HUES48 (cell line): Measurements from ENCODE around the gene LRRK1.

Source experiments
- H3K27ac ChIP-seq: one replicate; pipeline ENCODE4 v1.7.0; 2013; ENCODE audit warnings: low read depth, low read length, inconsistent platforms
- H3K27me3 ChIP-seq: 2 replicates; pipeline ENCODE4 v1.6.1; 2013; ENCODE audit warnings: mild to moderate bottlenecking, low read length; ENCODE audit not compliant: control insufficient read depth, insufficient read depth
- H3K36me3 ChIP-seq: 2 replicates; pipeline ENCODE4 v1.6.1; 2013; ENCODE audit warnings: low read length; ENCODE audit not compliant: control insufficient read depth, insufficient read depth
- H3K4me1 ChIP-seq: 2 replicates; pipeline ENCODE4 v1.6.1; 2013; ENCODE audit warnings: mild to moderate bottlenecking, low read length; ENCODE audit not compliant: control insufficient read depth, insufficient read depth
- H3K4me3 ChIP-seq: 2 replicates; pipeline ENCODE4 v1.5.1; 2013; ENCODE audit warnings: mild to moderate bottlenecking, low read depth, low read length
- H3K9ac ChIP-seq: 2 replicates; pipeline ENCODE4 v1.6.1; 2013; ENCODE audit warnings: mild to moderate bottlenecking, low read depth, low read length, moderate library complexity
- H3K9me3 ChIP-seq: 2 replicates; pipeline ENCODE4 v1.6.1; 2013; ENCODE audit warnings: low read length; ENCODE audit not compliant: control insufficient read depth, insufficient read depth

Gene LRRK1

DNA sequence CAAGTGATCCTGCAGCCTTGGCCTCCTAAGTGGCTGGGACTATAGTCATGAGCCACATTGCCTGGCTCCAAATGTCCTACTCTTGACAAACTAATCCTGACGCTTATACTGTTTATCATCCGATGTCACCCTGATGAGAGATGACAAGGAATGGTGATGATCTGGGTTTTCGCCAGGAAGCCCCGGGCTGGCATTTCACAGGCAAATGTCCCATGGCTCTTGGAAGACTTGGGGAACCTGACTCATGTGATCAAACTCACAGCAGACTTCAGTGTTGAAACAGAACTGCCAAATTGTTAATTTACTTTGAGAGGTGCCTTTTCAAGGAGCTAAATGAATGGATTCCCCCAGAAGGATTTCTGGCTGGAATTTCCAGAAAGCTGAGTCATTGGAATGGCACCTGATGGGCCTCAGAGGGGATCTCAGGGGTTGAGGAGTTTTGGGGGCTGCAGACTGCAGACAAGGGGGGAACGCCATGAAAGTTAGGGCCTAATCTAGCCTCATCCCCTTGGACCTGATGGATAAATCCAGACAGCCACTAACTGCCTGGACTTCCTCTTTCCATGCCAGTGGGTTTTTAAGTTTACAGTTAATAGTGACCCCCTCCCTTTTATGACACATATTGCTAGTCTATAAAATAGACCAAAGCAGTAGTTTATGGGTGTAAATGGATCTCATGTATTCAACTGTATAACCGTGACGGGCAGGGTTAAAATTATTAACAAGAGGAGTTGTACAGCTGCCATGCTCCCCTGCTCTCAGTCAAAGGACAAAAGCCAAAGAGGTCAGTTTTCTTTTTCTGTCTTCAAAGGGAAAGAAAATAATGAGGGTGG, 186.1 kb downstream of the LRRK1 start:
- Histone ChIP-seq H3K36me3 (no peaks in the 10 kb centered on the region), H3K27me3 (no peaks in the 10 kb centered on the region), H3K27ac (peak overlapping the region; percentile 68), H3K4me1 (peaks cover 8% of the 10 kb centered on the region; the same call in 1 of the 2 replicates), H3K9me3 (no peaks in the 10 kb centered on the region), H3K9ac (peak overlapping the region; percentile 38; the same call in 1 of the 2 replicates), H3K4me3 (no peak overlapping the region)

DNA sequence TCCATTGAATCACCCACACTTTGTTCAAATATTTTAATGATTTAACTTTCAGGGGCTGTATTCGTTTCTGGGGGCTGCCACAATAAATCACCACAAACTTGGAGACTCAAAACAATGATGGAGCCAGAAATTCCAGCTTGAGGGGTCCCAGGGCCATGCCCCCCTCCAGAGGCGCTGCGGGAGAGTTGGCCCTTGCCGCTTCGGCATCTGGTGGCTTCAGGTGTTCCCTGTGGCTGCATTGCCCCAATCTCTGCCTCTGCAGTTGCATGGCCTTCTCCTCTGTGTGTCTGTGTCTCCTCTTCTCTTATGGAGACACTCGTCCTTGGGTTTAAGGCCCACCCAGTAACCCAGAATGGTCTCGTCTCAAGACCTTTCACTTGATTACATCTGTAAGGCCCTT, 187.9 kb downstream of the LRRK1 start:
- H3K4me3 ChIP-seq: no peak overlapping the region
- H3K4me1 ChIP-seq: peaks cover 8% of the 10 kb centered on the region; the same call in 1 of the 2 replicates
- H3K9ac ChIP-seq: no peak overlapping the region
- H3K27me3 ChIP-seq: no peaks in the 10 kb centered on the region
- H3K27ac ChIP-seq: no peak overlapping the region
- no peaks in the 10 kb centered on the region for H3K9me3 ChIP-seq
- no peaks in the 10 kb centered on the region for H3K36me3 ChIP-seq

DNA sequence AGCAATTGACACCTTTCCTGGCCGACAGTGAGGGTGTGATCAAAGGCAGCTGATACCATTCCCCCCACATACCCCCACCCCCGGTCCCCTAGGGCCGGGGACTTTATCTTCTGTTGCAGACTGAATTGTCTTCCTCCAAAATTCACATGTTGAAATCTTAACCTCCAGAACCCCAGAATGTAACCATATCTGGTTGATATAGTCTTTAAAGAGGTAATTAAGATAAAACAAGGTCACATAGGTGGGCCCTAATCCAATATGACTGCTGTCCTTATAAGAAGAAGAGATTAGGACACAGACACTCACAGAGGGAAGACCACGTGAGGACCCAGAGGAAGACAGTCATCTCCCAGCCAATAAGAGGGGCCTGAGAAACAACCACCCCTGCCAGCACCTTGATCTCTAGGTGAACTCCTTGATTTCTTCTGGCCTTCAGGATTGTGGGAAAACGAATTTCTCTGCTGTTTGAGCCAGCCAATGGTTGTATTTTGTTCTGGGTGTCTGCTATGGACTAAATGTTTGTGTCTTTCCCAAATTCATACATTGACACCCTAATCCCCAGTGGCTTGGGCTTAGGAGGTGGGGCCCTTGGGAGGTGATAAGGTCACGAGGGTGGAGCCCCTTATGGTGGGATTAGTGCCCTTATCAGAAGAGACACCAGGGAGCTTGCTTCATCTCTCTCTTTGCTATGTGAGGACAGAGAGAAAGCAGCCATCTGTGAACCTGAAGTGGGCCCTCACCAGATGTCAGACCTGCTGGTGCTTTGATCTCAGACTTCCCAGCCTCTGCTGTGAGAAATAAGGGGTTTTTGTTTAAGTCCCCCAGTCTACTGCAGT, 188.7 kb downstream of the LRRK1 start:
- Histone ChIP-seq H3K27me3 (no peaks in the 10 kb centered on the region), H3K4me3 (no peak overlapping the region), H3K9me3 (no peaks in the 10 kb centered on the region), H3K9ac (no peak overlapping the region), H3K36me3 (no peaks in the 10 kb centered on the region), H3K27ac (no peak overlapping the region), H3K4me1 (peaks cover 8% of the 10 kb centered on the region; the same call in 1 of the 2 replicates)

DNA sequence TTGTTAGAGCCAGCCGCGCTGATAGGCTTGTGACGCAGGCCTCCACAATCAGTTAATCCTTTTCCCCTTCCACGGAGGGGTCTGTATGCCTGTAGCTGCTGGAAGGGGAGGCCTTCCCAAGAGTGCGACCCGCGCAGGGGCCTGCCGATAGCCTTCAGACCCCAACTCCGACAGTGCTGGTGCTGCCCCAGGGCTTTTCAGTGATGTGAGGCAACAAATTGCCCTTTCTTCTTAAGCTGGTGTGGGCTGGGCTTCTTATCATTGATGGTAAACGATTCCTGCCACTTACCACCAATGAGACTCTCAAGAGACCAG, 189.3 kb downstream of the LRRK1 start:
- H3K36me3 ChIP-seq: no peaks in the 10 kb centered on the region
- no peak overlapping the region for H3K4me3 ChIP-seq
- H3K27me3 ChIP-seq: no peaks in the 10 kb centered on the region
- no peak overlapping the region for H3K27ac ChIP-seq
- no peaks in the 10 kb centered on the region for H3K9me3 ChIP-seq
- no peak overlapping the region for H3K9ac ChIP-seq
- H3K4me1 ChIP-seq: peaks cover 8% of the 10 kb centered on the region; the same call in 1 of the 2 replicates

DNA sequence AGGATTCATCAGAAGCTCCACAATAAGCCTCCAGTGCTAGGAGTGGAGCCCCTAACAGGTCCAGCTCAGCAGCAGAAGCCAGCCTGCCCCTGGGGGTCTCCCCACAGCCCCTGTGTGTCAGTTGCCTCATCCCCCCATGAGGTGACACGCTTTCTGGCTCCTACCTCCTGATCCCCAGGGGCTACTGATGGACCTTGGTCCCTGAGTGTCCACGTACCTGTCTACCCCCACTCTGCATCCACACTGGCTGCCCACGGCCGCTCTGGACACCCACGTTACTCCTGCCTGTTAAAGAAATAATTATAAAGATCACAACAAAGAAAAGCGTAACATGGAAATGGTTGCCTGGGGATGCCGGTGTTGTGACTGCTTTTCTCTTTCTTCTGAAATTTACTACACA, 189.6 kb downstream of the LRRK1 start:
- Histone ChIP-seq H3K9me3 (no peaks in the 10 kb centered on the region), H3K27ac (no peak overlapping the region), H3K4me1 (peaks cover 8% of the 10 kb centered on the region; the same call in 1 of the 2 replicates)

DNA sequence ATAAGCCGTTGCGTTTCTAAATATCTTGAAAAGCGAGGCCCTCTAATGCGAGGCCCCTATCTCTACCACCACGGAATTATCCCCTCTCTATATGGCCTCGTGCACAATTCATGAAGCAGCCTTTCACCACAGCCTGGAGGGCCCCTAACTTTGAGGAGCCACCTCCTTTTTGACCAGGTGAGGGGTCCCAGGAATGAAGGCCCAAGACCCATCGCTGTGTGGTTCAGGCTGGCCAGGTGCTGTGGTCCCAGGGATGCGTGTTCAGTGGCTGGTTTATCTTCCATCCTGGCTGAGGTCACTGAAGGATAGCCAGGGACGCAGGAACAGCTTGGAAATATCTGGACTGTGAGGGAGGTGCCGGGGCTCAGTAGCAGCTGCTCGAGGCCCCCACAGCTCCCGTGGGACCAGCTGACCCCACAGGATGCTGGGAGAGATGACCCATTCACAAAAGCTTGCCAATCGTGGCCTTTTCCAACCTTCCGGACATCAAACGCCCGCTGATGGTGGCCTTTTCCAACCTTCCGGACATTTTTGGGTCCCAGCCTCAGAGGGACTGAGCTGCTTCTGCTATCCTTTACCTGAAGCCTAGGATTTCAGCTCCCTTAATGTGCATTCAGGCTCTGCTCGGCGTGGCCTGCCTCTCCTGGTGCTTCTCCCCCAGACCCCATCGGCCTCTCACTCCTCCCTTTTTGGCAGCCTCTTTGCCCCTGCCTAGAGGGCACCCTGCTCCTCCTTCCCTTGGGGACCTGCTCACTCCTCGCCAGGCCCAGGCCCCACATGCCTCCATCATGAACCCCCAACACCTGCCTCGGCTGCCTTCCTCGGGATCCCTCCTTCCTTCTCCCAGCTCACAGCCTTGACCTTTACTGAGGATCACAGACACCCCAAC, 191.8 kb downstream of the LRRK1 start:
- Histone ChIP-seq H3K27ac (no peak overlapping the region), H3K36me3 (no peaks in the 10 kb centered on the region), H3K9me3 (no peaks in the 10 kb centered on the region), H3K4me1 (no peaks in the 10 kb centered on the region), H3K27me3 (no peaks in the 10 kb centered on the region), H3K4me3 (no peak overlapping the region), H3K9ac (no peak overlapping the region)

More for the DNA sequence above, 189.6 kb downstream of the LRRK1 start:
- Histone ChIP-seq H3K27me3 (no peaks in the 10 kb centered on the region), H3K36me3 (no peaks in the 10 kb centered on the region), H3K9ac (no peak overlapping the region), H3K4me3 (no peak overlapping the region)

DNA sequence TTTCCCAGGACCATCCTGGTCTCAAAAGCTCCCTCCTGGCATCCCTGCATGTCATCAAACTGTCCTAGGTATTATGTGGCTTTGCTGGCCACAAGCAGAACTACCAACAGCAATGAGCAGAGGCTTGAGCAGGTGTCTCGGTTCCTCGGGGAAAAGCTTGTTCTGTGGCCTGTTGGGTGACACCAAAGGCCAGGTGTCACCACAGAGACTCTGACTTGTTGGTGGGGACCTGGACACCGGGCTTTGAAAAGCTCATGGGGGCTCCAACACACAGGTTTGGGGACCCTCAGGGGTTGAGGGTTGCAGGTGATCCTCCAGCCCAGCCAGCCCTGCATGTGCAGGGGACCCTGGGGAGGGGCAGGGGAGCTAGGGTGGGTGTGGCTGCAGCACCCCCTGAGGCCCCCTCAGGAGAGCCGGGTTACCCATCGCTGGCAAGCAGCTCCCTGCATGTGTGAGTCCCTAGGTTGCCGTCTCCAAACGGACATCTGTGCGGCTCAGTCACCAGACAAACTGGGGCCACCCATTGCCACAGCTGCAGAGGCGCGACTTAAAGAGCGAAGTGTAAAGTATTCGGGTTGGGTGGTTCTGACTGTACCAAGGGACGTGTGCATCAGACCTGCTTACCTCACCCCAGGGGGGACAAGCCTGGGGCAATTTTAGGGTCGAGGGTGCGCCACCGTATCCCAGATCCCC, 192.6 kb downstream of the LRRK1 start:
- H3K9me3 ChIP-seq: no peaks in the 10 kb centered on the region
- H3K27me3 ChIP-seq: no peaks in the 10 kb centered on the region
- H3K4me1 ChIP-seq: no peaks in the 10 kb centered on the region
- no peak overlapping the region for H3K27ac ChIP-seq
- H3K4me3 ChIP-seq: no peak overlapping the region
- no peak overlapping the region for H3K9ac ChIP-seq
- H3K36me3 ChIP-seq: no peaks in the 10 kb centered on the region

DNA sequence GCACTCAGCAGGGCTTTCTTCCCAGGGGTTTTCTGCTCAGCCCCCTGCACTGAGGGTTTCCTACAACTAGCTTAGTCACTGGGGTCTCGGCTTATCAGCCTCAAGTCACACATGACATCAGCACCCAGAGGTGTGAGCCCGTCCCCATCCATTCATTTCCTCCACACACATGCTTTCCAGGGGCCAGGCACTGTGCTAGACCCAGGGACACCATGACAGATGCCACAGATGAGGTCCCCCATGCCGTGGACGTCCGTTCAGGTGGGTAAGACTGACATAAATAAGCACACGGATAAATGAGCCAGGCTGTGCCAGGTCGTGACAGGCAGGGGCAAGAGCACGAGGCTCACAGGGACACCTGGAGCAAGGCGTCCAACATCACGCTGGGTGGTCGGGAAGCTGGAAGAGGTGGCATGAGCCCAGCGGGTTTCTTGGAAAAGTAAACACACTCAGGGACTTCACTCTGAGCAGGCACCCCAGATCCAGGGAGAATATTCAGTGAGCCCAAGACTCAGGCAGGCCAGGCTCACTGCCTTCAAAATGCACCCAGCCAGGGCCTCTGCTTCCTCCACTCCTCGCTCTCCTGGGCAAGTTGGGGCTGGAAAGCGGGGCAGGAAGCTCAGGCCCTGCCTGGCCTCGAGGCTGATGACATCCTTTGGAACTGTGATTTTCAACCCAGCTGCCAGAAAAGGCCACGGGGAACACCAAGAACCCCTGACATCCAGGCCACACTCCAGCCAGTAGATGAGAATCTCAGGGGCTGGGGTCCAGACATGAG, 193.4 kb downstream of the LRRK1 start:
- no peaks in the 10 kb centered on the region for H3K4me1 ChIP-seq
- no peaks in the 10 kb centered on the region for H3K27me3 ChIP-seq
- H3K9me3 ChIP-seq: no peaks in the 10 kb centered on the region
- H3K27ac ChIP-seq: no peak overlapping the region
- no peak overlapping the region for H3K4me3 ChIP-seq
- no peaks in the 10 kb centered on the region for H3K36me3 ChIP-seq
- H3K9ac ChIP-seq: no peak overlapping the region

DNA sequence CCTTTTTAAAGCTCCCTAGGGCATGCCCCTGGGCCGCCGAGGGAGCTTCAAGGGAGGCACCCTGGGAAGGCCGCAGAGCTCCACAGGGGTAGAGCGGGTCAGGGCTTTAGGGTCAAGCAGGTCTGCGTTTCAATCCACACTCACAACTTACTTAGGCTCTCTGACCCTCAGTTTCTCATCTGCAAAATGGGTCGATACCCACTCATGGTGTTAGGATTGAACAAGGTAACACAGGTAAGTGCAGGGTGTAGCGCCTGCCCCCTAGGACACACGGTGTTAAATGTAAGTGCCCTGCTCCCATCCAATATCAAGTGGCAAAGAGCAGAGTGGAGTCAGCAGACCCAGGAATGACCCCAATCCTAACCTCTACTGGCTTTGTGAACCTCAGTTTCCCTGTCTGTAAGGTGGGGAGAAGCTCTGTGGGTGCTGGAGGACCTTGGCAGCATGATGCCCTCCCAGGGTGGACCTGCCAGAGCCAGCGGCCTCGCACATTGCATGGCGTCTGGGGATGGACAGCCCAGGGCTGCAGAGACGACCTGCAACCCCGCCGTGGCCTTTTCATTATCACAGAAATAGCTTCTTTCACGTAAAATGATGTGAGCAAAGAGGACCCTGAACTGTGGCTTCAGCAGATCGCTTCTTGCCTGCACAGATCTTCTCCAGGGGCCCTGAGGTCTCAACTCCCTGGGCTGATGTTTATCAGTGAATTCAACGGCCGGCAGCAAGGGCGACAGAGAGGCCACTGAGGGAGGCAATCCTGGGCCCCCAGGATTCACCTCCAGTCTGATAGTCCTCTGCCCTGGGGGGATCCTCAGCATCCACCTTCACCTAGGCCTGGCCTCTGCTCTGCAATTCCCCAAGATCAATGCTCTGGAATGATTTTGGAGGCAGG, 194.2 kb downstream of the LRRK1 start:
- Histone ChIP-seq H3K27ac (no peak overlapping the region), H3K4me3 (no peak overlapping the region), H3K4me1 (no peaks in the 10 kb centered on the region)

More for the DNA sequence above, 194.2 kb downstream of the LRRK1 start:
- no peaks in the 10 kb centered on the region for H3K9me3 ChIP-seq
- no peaks in the 10 kb centered on the region for H3K36me3 ChIP-seq
- no peak overlapping the region for H3K9ac ChIP-seq
- H3K27me3 ChIP-seq: no peaks in the 10 kb centered on the region
